ENCODE results near the gene CIAPIN1.

DNA sequence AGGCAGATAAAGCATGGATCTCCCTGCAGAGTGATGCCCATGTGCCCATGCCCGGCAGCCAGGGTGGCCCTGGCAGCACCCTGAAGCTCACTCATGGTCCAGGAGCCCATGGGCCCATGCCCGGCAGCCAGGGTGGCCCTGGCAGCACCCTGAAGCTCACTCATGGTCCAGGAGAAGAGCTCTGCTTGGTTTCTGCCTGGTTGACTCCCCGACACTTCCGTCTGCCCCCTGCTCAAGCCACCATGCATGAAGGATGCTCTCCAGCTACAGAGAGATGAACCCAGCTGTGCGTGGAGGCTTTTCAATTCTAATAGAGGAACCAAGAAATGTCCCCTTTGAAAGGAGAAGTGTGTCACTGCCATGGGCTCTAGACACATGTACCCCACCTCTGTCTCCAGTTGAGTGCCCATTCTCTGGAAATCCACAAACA is 33.9 kb downstream of the CIAPIN1 start:
- TF ChIP-seq, protein P1, sequence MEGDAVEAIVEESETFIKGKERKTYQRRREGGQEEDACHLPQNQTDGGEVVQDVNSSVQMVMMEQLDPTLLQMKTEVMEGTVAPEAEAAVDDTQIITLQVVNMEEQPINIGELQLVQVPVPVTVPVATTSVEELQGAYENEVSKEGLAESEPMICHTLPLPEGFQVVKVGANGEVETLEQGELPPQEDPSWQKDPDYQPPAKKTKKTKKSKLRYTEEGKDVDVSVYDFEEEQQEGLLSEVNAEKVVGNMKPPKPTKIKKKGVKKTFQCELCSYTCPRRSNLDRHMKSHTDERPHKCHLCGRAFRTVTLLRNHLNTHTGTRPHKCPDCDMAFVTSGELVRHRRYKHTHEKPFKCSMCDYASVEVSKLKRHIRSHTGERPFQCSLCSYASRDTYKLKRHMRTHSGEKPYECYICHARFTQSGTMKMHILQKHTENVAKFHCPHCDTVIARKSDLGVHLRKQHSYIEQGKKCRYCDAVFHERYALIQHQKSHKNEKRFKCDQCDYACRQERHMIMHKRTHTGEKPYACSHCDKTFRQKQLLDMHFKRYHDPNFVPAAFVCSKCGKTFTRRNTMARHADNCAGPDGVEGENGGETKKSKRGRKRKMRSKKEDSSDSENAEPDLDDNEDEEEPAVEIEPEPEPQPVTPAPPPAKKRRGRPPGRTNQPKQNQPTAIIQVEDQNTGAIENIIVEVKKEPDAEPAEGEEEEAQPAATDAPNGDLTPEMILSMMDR (IDR thresholded peaks at IDR 0.05) = no peak
- TF ChIP-seq POLR2A (IDR thresholded peaks at IDR 0.05) = no peak
